HCT116 (cell line): ENCODE measurements around the gene TLCD2. TPM values are rescaled to one million over a fixed set of nuclear protein-coding genes. Genes with fewer than 3 reads are reported as not detected.
A peak's percentile ranks its signal among the peaks of the same experiment; 100 is the strongest.

Experiments
- ATAC-seq: fragments of 200-7000 bp; cut with Tn5 transposase; 2 replicates; pipeline ENCODE4 v1.9.1; 2020; ENCODE audit warnings: mild to moderate bottlenecking, moderate library complexity
- BruUV-seq: library from RNA; stranded (reverse); fragments of 400-500 nt; replicated peaks from 2 replicates; lab custom pipeline; 2021; lab: Mats Ljungman, UMichigan
- CTCF ChIA-PET: fragments of 300-600 bp; sonication (Branson Sonifier 250); formaldehyde crosslinking; loops from one replicate; lab custom pipeline; 2021; ENCODE audit warnings: antibody characterized with exemption; lab: Charles Lee
- POLR2A ChIA-PET: fragments of 300-600, 350-600 bp; sonication (Branson Sonifier 250); formaldehyde crosslinking; loops from one replicate; lab custom pipeline; 2021; ENCODE audit warnings: antibody characterized with exemption; lab: Charles Lee
- RAD21 ChIA-PET, 2 experiments: fragments of 300-600 bp; sonication (Branson Sonifier 250); formaldehyde crosslinking; loops; one replicate each; lab custom pipeline; 2023; ENCODE audit warnings: low total read pairs in 2 of 2; ENCODE audit not compliant: uncharacterized antibody in 2 of 2, unreplicated experiment in 2 of 2, low non-redundant PET in 1 of 2; lab: Charles Lee
- DNase-seq: peaks from one replicate; pipeline ENCODE4 v3.0.0-alpha.2; 2010; ENCODE audit warnings: low read depth, low spot score
- H2AFZ ChIP-seq: fragments of 200-600 bp; shearing (Covaris generic), sonication (generic); 2 replicates; pipeline ENCODE4 v1.6.1; 2017; ENCODE audit warnings: low read depth, mixed run types, mixed read lengths, antibody characterized with exemption, low read length; ENCODE audit not compliant: poor library complexity, severe bottlenecking
- H3K27ac ChIP-seq: 2 replicates; pipeline ENCODE4 v1.5.1; 2012; ENCODE audit warnings: low read depth, low read length
- H3K27me3 ChIP-seq: fragments of 200-600 bp; sonication (generic); 2 replicates; pipeline ENCODE4 v1.6.1; 2016; ENCODE audit warnings: mixed run types, low read length, mixed read lengths; ENCODE audit not compliant: insufficient read depth
- H3K36me3 ChIP-seq, 2 experiments: fragments of 200-500 bp in 1 of 2; fragments of 200-600 bp in 1 of 2; sonication (Bioruptor generic) in 1 of 2; sonication (generic) in 1 of 2; 2 replicates each; pipeline versions ENCODE4 v1.5.1 to v1.6.1; 2014 to 2016; ENCODE audit warnings: low read length in 2 of 2, inconsistent platforms in 1 of 2, mixed read lengths in 1 of 2, mixed run types in 1 of 2; ENCODE audit not compliant: insufficient read depth in 2 of 2, control insufficient read depth in 1 of 2
- H3K4me1 ChIP-seq, 2 experiments: fragments of 200-600 bp in 1 of 2; sonication (generic) in 1 of 2; 2 replicates each; pipeline versions ENCODE4 v1.5.1 to v1.6.1; 2012 to 2017; ENCODE audit warnings: low read length in 2 of 2, inconsistent platforms in 1 of 2, mild to moderate bottlenecking in 1 of 2, mixed read lengths in 1 of 2, mixed run types in 1 of 2, moderate library complexity in 1 of 2; ENCODE audit not compliant: insufficient read depth in 2 of 2, control insufficient read depth in 1 of 2
- H3K4me2 ChIP-seq: fragments of 200-600 bp; sonication (generic); 2 replicates; pipeline ENCODE4 v1.6.1; 2017; ENCODE audit warnings: mixed run types, low read length, mixed read lengths
- H3K4me3 ChIP-seq, 2 experiments: fragments of 200-600 bp in 1 of 2; sonication (generic) in 1 of 2; replicated peaks in 1 of 2; 2 replicates each; pipeline ENCODE4 v1.5.1; 2011 to 2016; ENCODE audit warnings: low read length in 2 of 2, control low read depth in 1 of 2, low read depth in 1 of 2, mild to moderate bottlenecking in 1 of 2, mixed read lengths in 1 of 2, mixed run types in 1 of 2
- H3K79me2 ChIP-seq: fragments of 200-600 bp; sonication (generic); 2 replicates; pipeline ENCODE4 v1.6.1; 2017; ENCODE audit warnings: mild to moderate bottlenecking, mixed run types, low read length, moderate library complexity, mixed read lengths; ENCODE audit not compliant: insufficient read depth
- H3K9ac ChIP-seq: fragments of 200-600 bp; sonication (generic); 2 replicates; pipeline ENCODE4 v1.6.1; 2016; ENCODE audit warnings: low read length, mixed read lengths
- H3K9me2 ChIP-seq: fragments of 200-600 bp; sonication (generic), shearing (Covaris generic); 2 replicates; pipeline ENCODE4 v1.6.1; 2017; ENCODE audit warnings: mixed run types, mild to moderate bottlenecking, moderate library complexity; ENCODE audit not compliant: insufficient read depth
- H3K9me3 ChIP-seq, 2 experiments: fragments of 200-500 bp in 1 of 2; fragments of 200-600 bp in 1 of 2; sonication (Bioruptor generic) in 1 of 2; sonication (generic) in 1 of 2; 2 replicates each; pipeline ENCODE4 v1.6.1; 2014 to 2017; ENCODE audit warnings: low read length in 2 of 2, mixed read lengths in 2 of 2, inconsistent platforms in 1 of 2, low read depth in 1 of 2, mild to moderate bottlenecking in 1 of 2, mixed run types in 1 of 2, moderate library complexity in 1 of 2; ENCODE audit not compliant: control insufficient read depth in 1 of 2, insufficient read depth in 1 of 2
- H4K20me1 ChIP-seq: fragments of 200-600 bp; sonication (generic), shearing (Covaris generic); 2 replicates; pipeline ENCODE4 v1.6.1; 2017; ENCODE audit warnings: mixed run types, mild to moderate bottlenecking, moderate library complexity; ENCODE audit not compliant: insufficient read depth
- CEBPB ChIP-seq: IDR thresholded peaks from 2 replicates; pipeline ENCODE4 v1.6.1; 2012; ENCODE audit warnings: low read depth
- CTCF ChIP-seq, 3 experiments: fragments of 200-600 bp in 1 of 3; sonication (generic) in 1 of 3; IDR thresholded peaks in 2 of 3; conservative IDR thresholded peaks in 1 of 3; 2 replicates each; pipeline ENCODE4 v1.5.1; 2012 to 2017; ENCODE audit warnings: low read depth in 2 of 3, low read length in 2 of 3, antibody characterized with exemption in 1 of 3, borderline replicate concordance in 1 of 3, control low read depth in 1 of 3, mild to moderate bottlenecking in 1 of 3, mixed read lengths in 1 of 3, mixed run types in 1 of 3, moderate library complexity in 1 of 3; ENCODE audit not compliant: insufficient read depth in 1 of 3
- EGR1 ChIP-seq: IDR thresholded peaks from 2 replicates; pipeline ENCODE4 v1.6.1; 2012; ENCODE audit warnings: low read depth
- EZH2phosphoT487 ChIP-seq: fragments of 200-600 bp; IDR thresholded peaks from 2 replicates; pipeline ENCODE4 v1.6.1; 2018; ENCODE audit warnings: antibody characterized with exemption, borderline replicate concordance
- SP1 ChIP-seq: IDR thresholded peaks from 2 replicates; pipeline ENCODE4 v1.6.1; 2012; ENCODE audit warnings: low read depth
- SRF ChIP-seq: IDR thresholded peaks from 2 replicates; pipeline ENCODE4 v1.6.1; 2012; ENCODE audit warnings: low read depth
- ZFX ChIP-seq: fragments of 450-650 bp; IDR thresholded peaks from 2 replicates; pipeline ENCODE4 v1.6.1; 2017
- ZNF274 ChIP-seq: fragments of 200-500 bp; sonication (Bioruptor generic); IDR thresholded peaks from 2 replicates; pipeline ENCODE4 v1.6.1; 2014; ENCODE audit warnings: mild to moderate bottlenecking, low read depth, low read length, inconsistent platforms
- intact Hi-C: fragments of 100-400 bp; cut with micrococcal nuclease; formaldehyde crosslinking; loops from 2 replicates; pipeline ENCODE4 v1.10.0; 2022
- total RNA-seq: library from RNA; stranded (reverse); gene quantifications from one replicate; pipeline ENCODE4 v1.2.1, GENCODE V29; 2021; ENCODE audit not compliant: unreplicated experiment
- TF ChIP-seq, protein P1 (sequence below): IDR thresholded peaks from 2 replicates; pipeline ENCODE4 v1.6.1; 2012; ENCODE audit warnings: low read depth

Gene TLCD2
- total RNA-seq, 1 experiment from 2014 or later = 1.8 TPM

DNA sequence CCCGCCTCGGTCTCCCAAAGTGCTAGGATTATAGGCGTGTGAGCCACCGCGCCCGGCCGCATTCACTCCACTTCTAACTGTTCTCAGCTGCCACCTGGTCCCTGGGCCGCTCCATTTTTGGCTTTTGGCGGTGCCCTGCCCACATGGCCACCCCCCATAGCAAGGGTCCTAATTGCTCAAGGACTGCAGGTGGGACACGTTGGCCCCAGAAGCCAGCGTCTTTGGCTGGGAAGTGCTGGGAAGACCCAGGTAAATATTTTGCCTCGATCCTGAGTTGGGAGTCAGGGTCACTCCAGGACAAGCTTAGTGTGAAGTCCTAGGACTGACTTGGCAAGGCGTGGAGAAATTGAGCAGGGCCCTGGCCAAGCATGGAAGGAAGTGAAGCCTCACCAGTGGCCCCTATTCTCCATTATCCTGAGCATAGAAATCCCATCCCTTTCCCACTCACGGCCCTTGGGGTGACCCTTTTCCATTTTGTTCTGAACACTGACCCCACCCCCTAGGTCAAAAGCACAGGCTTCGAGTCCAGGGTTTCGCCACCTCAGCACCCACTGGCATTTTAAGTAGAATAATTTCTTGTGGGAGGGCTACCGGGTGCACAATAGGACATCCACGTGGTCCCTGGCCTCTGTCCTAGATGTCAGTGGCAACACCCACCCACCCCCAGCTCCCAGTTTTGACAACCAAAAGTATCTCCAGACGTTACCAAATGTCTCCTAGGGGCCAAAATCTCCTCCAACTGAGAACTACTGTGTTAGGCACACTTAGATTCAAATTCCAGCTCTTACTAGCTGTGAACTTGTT lies 8.4 kb upstream of the TLCD2 start:
- no peaks in the 10 kb centered on the region for H3K9me3 ChIP-seq
- TF ChIP-seq EZH2phosphoT487 (no peak), ZFX (no peak), EGR1 (no peak), ZNF274 (no peak), CTCF (IDR thresholded peaks at IDR 0.05 in 2 of 3, conservative IDR thresholded peaks at IDR 0.05 in 1 of 3; ENCODE audit: borderline replicate concordance in 1 of 3, insufficient read depth in 1 of 3, low read depth in 2 of 3, low read length in 2 of 3) (no peak), SP1 (no peak), CEBPB (no peak), SRF (no peak)
- TF ChIP-seq, protein P1, sequence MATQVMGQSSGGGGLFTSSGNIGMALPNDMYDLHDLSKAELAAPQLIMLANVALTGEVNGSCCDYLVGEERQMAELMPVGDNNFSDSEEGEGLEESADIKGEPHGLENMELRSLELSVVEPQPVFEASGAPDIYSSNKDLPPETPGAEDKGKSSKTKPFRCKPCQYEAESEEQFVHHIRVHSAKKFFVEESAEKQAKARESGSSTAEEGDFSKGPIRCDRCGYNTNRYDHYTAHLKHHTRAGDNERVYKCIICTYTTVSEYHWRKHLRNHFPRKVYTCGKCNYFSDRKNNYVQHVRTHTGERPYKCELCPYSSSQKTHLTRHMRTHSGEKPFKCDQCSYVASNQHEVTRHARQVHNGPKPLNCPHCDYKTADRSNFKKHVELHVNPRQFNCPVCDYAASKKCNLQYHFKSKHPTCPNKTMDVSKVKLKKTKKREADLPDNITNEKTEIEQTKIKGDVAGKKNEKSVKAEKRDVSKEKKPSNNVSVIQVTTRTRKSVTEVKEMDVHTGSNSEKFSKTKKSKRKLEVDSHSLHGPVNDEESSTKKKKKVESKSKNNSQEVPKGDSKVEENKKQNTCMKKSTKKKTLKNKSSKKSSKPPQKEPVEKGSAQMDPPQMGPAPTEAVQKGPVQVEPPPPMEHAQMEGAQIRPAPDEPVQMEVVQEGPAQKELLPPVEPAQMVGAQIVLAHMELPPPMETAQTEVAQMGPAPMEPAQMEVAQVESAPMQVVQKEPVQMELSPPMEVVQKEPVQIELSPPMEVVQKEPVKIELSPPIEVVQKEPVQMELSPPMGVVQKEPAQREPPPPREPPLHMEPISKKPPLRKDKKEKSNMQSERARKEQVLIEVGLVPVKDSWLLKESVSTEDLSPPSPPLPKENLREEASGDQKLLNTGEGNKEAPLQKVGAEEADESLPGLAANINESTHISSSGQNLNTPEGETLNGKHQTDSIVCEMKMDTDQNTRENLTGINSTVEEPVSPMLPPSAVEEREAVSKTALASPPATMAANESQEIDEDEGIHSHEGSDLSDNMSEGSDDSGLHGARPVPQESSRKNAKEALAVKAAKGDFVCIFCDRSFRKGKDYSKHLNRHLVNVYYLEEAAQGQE = no peak
- TF ChIP-seq, all 23 proteins: peak for 0
- Histone ChIP-seq H3K27me3 (no peaks in the 10 kb centered on the region), H3K36me3 (no peaks in the 10 kb centered on the region), H3K9me2 (no peaks in the 10 kb centered on the region), H3K9ac (peak overlapping the region; percentile 93), H3K27ac (peak overlapping the region; percentile 99), H3K4me1 (peaks cover 30 to 63% of the 10 kb centered on the region in 2 experiments), H3K79me2 (peaks cover 23% of the 10 kb centered on the region; the same call in 1 of the 2 replicates), H3K4me3 (peak overlapping the region in 1 of 2 experiments; percentile 13; a peak in 1 of 4 replicates), H2AFZ (no peak overlapping the region), H4K20me1 (no peaks in the 10 kb centered on the region), H3K4me2 (peak overlapping the region; percentile 94)
- no TSS peak for BruUV-seq
- intact Hi-C loops = loop anchor here (10.0 kb wide), 1 partner anchor 686 kb away; the partner anchor contains the start of gene MNT
- RAD21 ChIA-PET = no interaction called here
- CTCF ChIA-PET = interaction anchor here (0.6 to 4.8 kb wide), 5 partner anchors 8 to 526 kb away, joined by 3 to 39 read pairs (median 5); no protein-coding TSS in a partner anchor
- no peak for ATAC-seq
- POLR2A ChIA-PET = no interaction called here
- DNase-seq = no peak
